ENCODE measurements around the gene PSAT1. TPM values are rescaled to one million over a fixed set of nuclear protein-coding genes. Genes with fewer than 3 reads are reported as not detected.

PSAT1 gene
- total RNA-seq (2021; fragmentation: NEBNext Ultra II Directional; extraction: Animal tissue kit (Norgen Biotek cat#: 25700)) (317 and 341 TPM in 2 replicates), polyA plus RNA-seq (2011; rRNA removed) (204 and 233 TPM in 2 replicates), polyA minus RNA-seq (2011; rRNA and poly(A)+ RNA removed) (229 and 231 TPM in 2 replicates)
- 315 TPM for polyA plus RNA-seq (2011; cell fraction: cytosol; rRNA removed)
- polyA plus RNA-seq (2011; cell fraction: nucleus; rRNA removed) = 116 TPM
- 239 to 279 TPM (median 247 TPM) in 4 replicates for polyA plus RNA-seq (2012, experiment 1 of 2)
- 169 TPM for polyA plus RNA-seq (2012, experiment 2 of 2)
- polyA plus RNA-seq (2013, experiment 1 of 2) = 140 TPM
- polyA plus RNA-seq (2013, experiment 2 of 2) = 141 TPM
- polyA minus RNA-seq (2011; cell fraction: cytosol; rRNA and poly(A)+ RNA removed) = 138 TPM
- polyA minus RNA-seq (2011; cell fraction: nucleus; rRNA and poly(A)+ RNA removed) = 122 TPM
- long read RNA-seq, experiment 1, transcript PSAT1-201 (8 exons, 1,411 nt) = minor isoform, 27 of 519 reads
- long read RNA-seq, experiment 1, transcript PSAT1-202 (9 exons, 2,188 nt) = major isoform, 226 of 519 reads
- long read RNA-seq, experiment 1, partial matches to known transcripts = 238 of 519 reads
- long read RNA-seq, experiment 1, other reads (novel, unspliced or antisense) = 28 of 519 reads
- long read RNA-seq, experiment 2, transcript PSAT1-202 (9 exons, 2,188 nt) = major isoform, 424 of 513 reads
- long read RNA-seq, experiment 2, transcript PSAT1-201 (8 exons, 1,411 nt) = minor isoform, 51 of 513 reads
- long read RNA-seq, experiment 2, partial matches to known transcripts = 15 of 513 reads
- long read RNA-seq, experiment 2, other reads (novel, unspliced or antisense) = 23 of 513 reads

DNA sequence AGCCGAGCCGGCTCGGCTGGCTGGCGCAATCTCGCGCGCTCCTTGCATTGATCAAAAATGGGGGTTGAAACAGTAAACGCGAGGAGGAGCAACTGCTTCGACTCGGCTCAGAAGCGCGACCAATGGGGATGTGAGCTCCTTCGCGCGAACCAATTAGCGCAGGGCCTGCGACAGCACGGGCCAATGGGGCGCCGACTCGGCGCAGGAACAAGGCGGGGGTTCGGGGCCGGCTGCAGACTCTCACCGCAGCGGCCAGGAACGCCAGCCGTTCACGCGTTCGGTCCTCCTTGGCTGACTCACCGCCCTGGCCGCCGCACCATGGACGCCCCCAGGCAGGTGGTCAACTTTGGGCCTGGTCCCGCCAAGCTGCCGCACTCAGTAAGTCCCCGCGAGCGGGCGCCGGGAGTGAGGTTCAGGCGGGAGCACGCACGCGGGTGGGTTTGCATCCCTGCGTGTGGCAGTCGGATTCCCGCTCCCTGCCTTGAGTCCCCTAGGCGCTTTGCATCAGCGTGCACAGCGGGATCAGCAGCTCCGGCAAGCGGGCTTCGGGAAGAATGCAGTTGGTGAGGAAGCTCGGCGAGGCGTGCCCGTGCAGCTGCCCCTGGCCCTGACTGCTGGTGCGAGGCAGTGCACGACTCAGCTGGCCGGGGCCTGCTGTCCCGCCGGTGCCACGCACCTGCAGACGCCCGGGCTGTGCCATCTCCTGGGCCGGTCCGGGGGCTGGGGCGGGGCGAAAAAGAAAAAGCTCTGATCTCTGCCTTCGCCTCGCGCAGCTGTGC is at the start of gene PSAT1:
Gene PSAT1 (plus strand): TSS at position 233 of the 779 bp plus-strand sequence. CDS start 86 bp downstream, at position 319.
- H3K79me2 ChIP-seq (ENCODE audit: control insufficient read depth in 1 of 2, insufficient read depth in 2 of 2, low read length in 2 of 2) = peaks cover 15 to 51% of the 10 kb centered on the region in 2 experiments
- H3K4me2 ChIP-seq (ENCODE audit: insufficient read depth in 1 of 2, low read depth in 2 of 2, low read length in 2 of 2) = peak within 1 kb of the TSS; percentile 83 to 87
- H3K4me3 ChIP-seq (ENCODE audit: extremely low read depth in 1 of 4, insufficient read depth in 2 of 4, low read depth in 3 of 4, low read length in 4 of 4) = peak within 1 kb of the TSS; percentile 87 to 93 (median 90)
- peak; percentile 90 to 91 for DNase-seq (ENCODE audit: low read depth in 1 of 2, low spot score in 2 of 2)
- H4K91ac ChIP-seq (replicated peaks; ENCODE audit: insufficient read length, low read length) = peak within 1 kb of the TSS; percentile 95
- H3K9me3 ChIP-seq (ENCODE audit: insufficient read depth in 2 of 2, low read depth in 1 of 2, low read length in 1 of 2) = no peaks in the 10 kb centered on the region
- H3K18ac ChIP-seq (ENCODE audit: extremely low read depth, low read length) = peak within 1 kb of the TSS; percentile 95
- no peak within 1 kb of the TSS; the same call in 1 of the 2 replicates for H2AFZ ChIP-seq (ENCODE audit: low read length)
- peak within 1 kb of the TSS; percentile 98 for H4K5ac ChIP-seq (ENCODE audit: insufficient read length, low read depth, low read length)
- H2BK120ac ChIP-seq (replicated peaks; ENCODE audit: low read depth, low read length) = peak within 1 kb of the TSS; percentile 41
- peak within 1 kb of the TSS; percentile 94 for H3K27ac ChIP-seq (ENCODE audit: low read depth, low read length)
- H3K27me3 ChIP-seq (replicated peaks in 1 of 4; ENCODE audit: control insufficient read depth in 3 of 4, extremely low read depth in 1 of 4, insufficient read depth in 3 of 4, low read length in 3 of 4) = no peaks in the 10 kb centered on the region
- 0 out of 2 replicates have a peak within 1 kb of the TSS, but pooled peaks have one; percentile 41 for H2BK20ac ChIP-seq (ENCODE audit: low read length)
- H4K8ac ChIP-seq (ENCODE audit: extremely low read depth, insufficient read depth, low read length) = peak within 1 kb of the TSS; percentile 99
- H3K14ac ChIP-seq (ENCODE audit: insufficient read length) = no peak within 1 kb of the TSS
- H2BK15ac ChIP-seq (ENCODE audit: low read length) = peak within 1 kb of the TSS; percentile 54; the same call in 1 of the 2 replicates
- peak within 1 kb of the TSS; percentile 95 for H3K56ac ChIP-seq (replicated peaks; ENCODE audit: insufficient read length, low read depth, low read length)
- H2BK5ac ChIP-seq (ENCODE audit: low read depth, low read length) = peak within 1 kb of the TSS; percentile 97
- H4K20me1 ChIP-seq (replicated peaks in 1 of 2; ENCODE audit: control insufficient read depth in 1 of 2, insufficient read depth in 2 of 2, low read length in 2 of 2) = peaks cover 6 to 11% of the 10 kb centered on the region in 2 experiments
- peaks cover 11 to 34% (median 21%) of the 10 kb centered on the region in 4 experiments for H3K36me3 ChIP-seq (ENCODE audit: control insufficient read depth in 2 of 4, insufficient read depth in 4 of 4, low read length in 3 of 4)
- H2BK12ac ChIP-seq (ENCODE audit: low read depth, low read length) = peak within 1 kb of the TSS; percentile 65
- ChIA-PET CTCF (ENCODE audit: partially characterized antibody) (interaction anchor here (0.7 to 3.2 kb wide), 8 partner anchors 12 to 96 kb away, joined by 3 to 21 read pairs (median 4); no protein-coding TSS in a partner anchor), POLR2A (ENCODE audit: partially characterized antibody) (interaction anchor here (0.7 to 27.8 kb wide), 54 partner anchors 12 to 1281 kb away, joined by 3 to 936 read pairs (median 5); partner anchors contain the start of genes CEP78, GNAQ and TLE4)
- WGBS, 2 experiments (ENCODE audit: extremely low coverage in 1 of 2, insufficient coverage in 1 of 2, insufficient read length in 1 of 2, insufficient replicate concordance in 2 of 2, low coverage in 1 of 2, low lambda C conversion rate in 2 of 2, missing lambda C conversion rate in 1 of 2) = 1% methylated on average over 70 of the region's 76 CpGs; no CpG with 5 or more reads in 1 of the 2 experiments
- H3K9ac ChIP-seq (replicated peaks in 1 of 4; ENCODE audit: extremely low read depth in 1 of 4, low read depth in 3 of 4, low read length in 3 of 4) = peak within 1 kb of the TSS; percentile 96 to 99 (median 98)
- FAIRE-seq = peak; percentile 45
- peaks cover 7% of the 10 kb centered on the region; the same call in 1 of the 2 replicates for H3K23me2 ChIP-seq (ENCODE audit: low read depth, low read length)
- H3K4me1 ChIP-seq (replicated peaks in 1 of 4; ENCODE audit: control insufficient read depth in 3 of 4, insufficient read depth in 4 of 4, low read length in 3 of 4) = peaks cover 8 to 16% (median 12%) of the 10 kb centered on the region in 4 experiments; a peak in 6 of 7 replicates
- H3K23ac ChIP-seq (ENCODE audit: insufficient read length) = no peak within 1 kb of the TSS
- H3K4ac ChIP-seq (replicated peaks; ENCODE audit: insufficient read length, low read depth, low read length) = peak within 1 kb of the TSS; percentile 87
- peaks cover 4% of the 10 kb centered on the region for H3K79me1 ChIP-seq (ENCODE audit: low read depth, low read length)
- H2AK5ac ChIP-seq (ENCODE audit: low read depth, low read length) = peak within 1 kb of the TSS; percentile 72; the same call in 1 of the 2 replicates
- TF ChIP-seq, protein P1, sequence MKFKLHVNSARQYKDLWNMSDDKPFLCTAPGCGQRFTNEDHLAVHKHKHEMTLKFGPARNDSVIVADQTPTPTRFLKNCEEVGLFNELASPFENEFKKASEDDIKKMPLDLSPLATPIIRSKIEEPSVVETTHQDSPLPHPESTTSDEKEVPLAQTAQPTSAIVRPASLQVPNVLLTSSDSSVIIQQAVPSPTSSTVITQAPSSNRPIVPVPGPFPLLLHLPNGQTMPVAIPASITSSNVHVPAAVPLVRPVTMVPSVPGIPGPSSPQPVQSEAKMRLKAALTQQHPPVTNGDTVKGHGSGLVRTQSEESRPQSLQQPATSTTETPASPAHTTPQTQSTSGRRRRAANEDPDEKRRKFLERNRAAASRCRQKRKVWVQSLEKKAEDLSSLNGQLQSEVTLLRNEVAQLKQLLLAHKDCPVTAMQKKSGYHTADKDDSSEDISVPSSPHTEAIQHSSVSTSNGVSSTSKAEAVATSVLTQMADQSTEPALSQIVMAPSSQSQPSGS (IDR thresholded peaks at IDR 0.05; ENCODE audit: low read length) = no peak
- TF ChIP-seq EGR1 (IDR thresholded peaks at IDR 0.05; ENCODE audit: borderline replicate concordance, low read depth, low read length) (no peak), CHD2 (IDR thresholded peaks at IDR 0.05; ENCODE audit: low read length) (peak; percentile 86), NANOG (IDR thresholded peaks at IDR 0.05; ENCODE audit: insufficient read depth, low read depth, low read length, poor library complexity, severe bottlenecking) (no peak), TEAD4 (IDR thresholded peaks at IDR 0.05; ENCODE audit: low read depth, low read length) (0 out of 2 replicates have a peak, but pooled peaks have one; percentile 0)

Data from H1 (cell line).